ENCODE results near the gene PRRT2. TPM values are rescaled to one million over a fixed set of nuclear protein-coding genes. Genes with fewer than 3 reads are reported as not detected.

Gene PRRT2
- total RNA-seq, 3 donors from 2014 or later = 2.9 to 3.9 (median 3.5) TPM

DNA sequence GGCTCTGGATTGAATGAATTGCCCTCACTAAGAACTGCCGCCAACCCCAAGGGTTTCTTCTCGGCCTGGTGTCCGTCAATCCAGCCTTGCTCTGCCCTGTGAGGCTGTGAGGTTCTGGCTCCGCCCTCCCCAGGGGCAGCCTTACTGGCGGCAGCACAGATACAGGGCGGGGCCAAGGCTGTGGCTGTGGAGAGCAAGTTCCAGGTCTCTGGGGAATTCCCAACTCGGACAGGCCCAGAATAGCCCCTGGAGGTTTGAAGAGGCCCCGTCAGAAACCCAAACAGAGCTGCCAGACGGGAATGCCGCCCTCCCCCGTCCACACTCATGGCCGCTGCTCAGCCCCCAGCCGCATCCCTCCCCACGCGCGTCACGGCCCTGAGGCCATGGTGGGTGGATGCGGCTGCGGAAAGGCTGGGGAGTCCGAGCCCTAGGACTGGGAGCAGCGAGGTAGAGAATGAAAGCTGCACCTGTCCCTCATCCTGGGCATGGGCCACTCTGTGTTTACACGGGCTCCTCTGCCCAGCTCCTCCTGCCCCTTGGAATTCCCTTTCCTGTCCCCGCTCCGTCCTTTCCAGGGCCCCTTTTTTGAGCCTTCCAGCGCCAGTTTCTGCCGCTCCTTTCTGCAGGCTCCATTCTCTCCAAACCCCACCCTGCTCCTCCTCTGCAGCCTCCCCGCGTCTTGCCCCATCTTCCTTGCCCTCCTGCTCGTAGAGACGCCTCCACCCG lies 660 bp upstream of the PRRT2 start:
- peak overlapping the region; percentile 42 to 70 (median 59) for H3K4me3 ChIP-seq
- H3K36me3 ChIP-seq = no peaks in the 10 kb centered on the region
- DNase-seq (ENCODE audit: low spot score in 2 of 2) = peak; percentile 92 to 96
- no peaks in the 10 kb centered on the region for H3K27me3 ChIP-seq
- H3K9me3 ChIP-seq = no peaks in the 10 kb centered on the region
- H3K4me1 ChIP-seq = peaks cover 8 to 23% of the 10 kb centered on the region in 2 donors
- intact Hi-C loops (cut with DNase I; ENCODE audit: low total_unique reads) = no loop called here
- peak overlapping the region; percentile 89 to 99 for H3K27ac ChIP-seq
- TF ChIP-seq POLR2AphosphoS5 (IDR thresholded peaks at IDR 0.05) (peak in 1 of 3 donors; percentile 77), POLR2A (IDR thresholded peaks at IDR 0.05) (no peak)

DNA sequence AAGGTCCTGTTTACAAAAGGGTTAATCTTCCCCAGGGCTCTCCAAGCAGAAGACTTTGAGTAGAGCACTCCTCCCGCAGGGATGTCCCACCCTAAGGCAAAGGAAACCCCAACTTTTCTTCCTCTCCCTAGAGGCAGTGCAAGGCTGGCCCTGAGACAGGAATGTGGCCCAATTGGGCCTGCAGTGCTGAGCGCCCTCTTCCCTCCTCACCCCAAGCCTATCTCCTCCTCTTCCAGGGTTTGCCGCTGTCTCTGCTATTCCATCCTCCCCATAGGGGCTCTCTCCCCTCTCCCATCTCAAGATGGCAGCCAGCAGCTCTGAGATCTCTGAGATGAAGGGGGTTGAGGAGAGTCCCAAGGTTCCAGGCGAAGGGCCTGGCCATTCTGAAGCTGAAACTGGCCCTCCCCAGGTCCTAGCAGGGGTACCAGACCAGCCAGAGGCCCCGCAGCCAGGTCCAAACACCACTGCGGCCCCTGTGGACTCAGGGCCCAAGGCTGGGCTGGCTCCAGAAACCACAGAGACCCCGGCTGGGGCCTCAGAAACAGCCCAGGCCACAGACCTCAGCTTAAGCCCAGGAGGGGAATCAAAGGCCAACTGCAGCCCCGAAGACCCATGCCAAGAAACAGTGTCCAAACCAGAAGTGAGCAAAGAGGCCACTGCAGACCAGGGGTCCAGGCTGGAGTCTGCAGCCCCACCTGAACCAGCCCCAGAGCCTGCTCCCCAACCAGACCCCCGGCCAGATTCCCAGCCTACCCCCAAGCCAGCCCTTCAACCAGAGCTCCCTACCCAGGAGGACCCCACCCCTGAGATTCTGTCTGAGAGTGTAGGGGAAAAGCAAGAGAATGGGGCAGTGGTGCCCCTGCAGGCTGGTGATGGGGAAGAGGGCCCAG lies 1.0 kb downstream of the PRRT2 start:
- intact Hi-C loops (cut with DNase I; ENCODE audit: low total_unique reads) = no loop called here
- H3K36me3 ChIP-seq = no peaks in the 10 kb centered on the region
- no peaks in the 10 kb centered on the region for H3K9me3 ChIP-seq
- H3K4me1 ChIP-seq = peaks cover 8 to 22% of the 10 kb centered on the region in 2 donors
- no peaks in the 10 kb centered on the region for H3K27me3 ChIP-seq
- TF ChIP-seq POLR2A (IDR thresholded peaks at IDR 0.05) (no peak), POLR2AphosphoS5 (IDR thresholded peaks at IDR 0.05) (no peak)
- peak overlapping the region; percentile 89 to 99 for H3K27ac ChIP-seq
- H3K4me3 ChIP-seq = peak overlapping the region; percentile 42 to 70 (median 59)
- no peak for DNase-seq (ENCODE audit: low spot score in 2 of 2)

DNA sequence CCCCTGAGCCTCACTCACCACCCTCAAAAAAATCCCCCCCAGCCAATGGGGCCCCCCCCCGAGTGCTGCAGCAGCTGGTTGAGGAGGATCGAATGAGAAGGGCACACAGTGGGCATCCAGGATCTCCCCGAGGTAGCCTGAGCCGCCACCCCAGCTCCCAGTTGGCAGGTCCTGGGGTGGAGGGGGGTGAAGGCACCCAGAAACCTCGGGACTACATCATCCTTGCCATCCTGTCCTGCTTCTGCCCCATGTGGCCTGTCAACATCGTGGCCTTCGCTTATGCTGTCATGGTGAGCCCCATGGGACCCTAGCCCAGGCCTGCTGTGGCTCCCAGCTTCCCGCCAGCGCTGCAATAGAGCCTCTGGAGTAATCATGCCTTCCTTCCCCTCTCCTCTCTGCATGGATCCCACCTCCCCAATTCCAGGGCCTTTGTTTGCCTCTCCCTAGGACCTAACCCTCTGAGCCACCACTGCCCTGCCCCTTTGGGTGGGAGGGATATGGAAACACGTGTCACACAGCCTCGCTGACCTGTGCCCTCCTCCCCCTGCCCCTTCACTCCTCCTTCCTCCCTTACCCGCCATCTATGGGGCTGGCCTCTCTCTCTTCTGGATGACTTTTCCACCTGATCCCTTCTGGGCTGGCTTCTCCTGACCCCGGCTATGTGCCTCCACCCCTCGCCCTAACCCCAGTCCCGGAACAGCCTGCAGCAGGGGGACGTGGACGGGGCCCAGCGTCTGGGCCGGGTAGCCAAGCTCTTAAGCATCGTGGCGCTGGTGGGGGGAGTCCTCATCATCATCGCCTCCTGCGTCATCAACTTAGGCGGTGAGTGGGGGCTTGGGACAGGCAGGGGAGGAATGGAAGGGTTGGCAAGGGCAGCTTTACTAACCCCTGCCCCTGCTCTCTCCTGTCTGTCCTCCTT lies 1.9 kb downstream of the PRRT2 start:
- H3K4me1 ChIP-seq = peaks cover 3 to 13% of the 10 kb centered on the region in 2 donors
- intact Hi-C loops (cut with DNase I; ENCODE audit: low total_unique reads) = no loop called here
- H3K9me3 ChIP-seq = no peaks in the 10 kb centered on the region
- no peaks in the 10 kb centered on the region for H3K36me3 ChIP-seq
- no peak for TF ChIP-seq POLR2AphosphoS5 (IDR thresholded peaks at IDR 0.05)
- no peak for TF ChIP-seq POLR2A (IDR thresholded peaks at IDR 0.05)
- TF ChIP-seq, protein P1, sequence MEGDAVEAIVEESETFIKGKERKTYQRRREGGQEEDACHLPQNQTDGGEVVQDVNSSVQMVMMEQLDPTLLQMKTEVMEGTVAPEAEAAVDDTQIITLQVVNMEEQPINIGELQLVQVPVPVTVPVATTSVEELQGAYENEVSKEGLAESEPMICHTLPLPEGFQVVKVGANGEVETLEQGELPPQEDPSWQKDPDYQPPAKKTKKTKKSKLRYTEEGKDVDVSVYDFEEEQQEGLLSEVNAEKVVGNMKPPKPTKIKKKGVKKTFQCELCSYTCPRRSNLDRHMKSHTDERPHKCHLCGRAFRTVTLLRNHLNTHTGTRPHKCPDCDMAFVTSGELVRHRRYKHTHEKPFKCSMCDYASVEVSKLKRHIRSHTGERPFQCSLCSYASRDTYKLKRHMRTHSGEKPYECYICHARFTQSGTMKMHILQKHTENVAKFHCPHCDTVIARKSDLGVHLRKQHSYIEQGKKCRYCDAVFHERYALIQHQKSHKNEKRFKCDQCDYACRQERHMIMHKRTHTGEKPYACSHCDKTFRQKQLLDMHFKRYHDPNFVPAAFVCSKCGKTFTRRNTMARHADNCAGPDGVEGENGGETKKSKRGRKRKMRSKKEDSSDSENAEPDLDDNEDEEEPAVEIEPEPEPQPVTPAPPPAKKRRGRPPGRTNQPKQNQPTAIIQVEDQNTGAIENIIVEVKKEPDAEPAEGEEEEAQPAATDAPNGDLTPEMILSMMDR (IDR thresholded peaks at IDR 0.05) = no peak
- no peaks in the 10 kb centered on the region for H3K27me3 ChIP-seq
- no peak for DNase-seq (ENCODE audit: low spot score in 2 of 2)
- no peak overlapping the region for H3K4me3 ChIP-seq
- H3K27ac ChIP-seq = peak overlapping the region in 1 of 2 donors; percentile 99

DNA sequence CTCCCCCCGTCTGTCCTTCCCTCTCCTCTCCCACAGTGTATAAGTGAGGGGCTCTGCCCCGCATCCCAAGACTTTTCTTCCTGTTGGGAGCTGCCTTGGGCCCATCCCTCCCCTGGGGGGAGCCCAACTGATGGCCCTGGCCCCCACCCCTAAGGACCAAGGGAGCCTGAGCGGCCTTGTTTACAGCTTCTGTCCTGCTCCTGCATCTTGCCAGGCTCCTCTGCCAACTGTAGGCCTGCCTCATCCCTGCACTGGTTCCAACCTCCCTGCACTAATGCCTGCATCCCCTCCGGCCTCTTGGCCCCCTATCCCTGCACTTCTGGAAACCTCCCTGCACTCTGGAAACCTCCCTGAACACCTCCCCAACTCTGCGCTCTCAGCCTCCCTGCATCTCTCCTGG lies 2.6 kb downstream of the PRRT2 start:
- H3K27ac ChIP-seq = peak overlapping the region in 1 of 2 donors; percentile 83
- H3K36me3 ChIP-seq = no peaks in the 10 kb centered on the region
- H3K27me3 ChIP-seq = no peaks in the 10 kb centered on the region
- TF ChIP-seq, protein P1 (IDR thresholded peaks at IDR 0.05) = no peak
- TF ChIP-seq POLR2AphosphoS5 (IDR thresholded peaks at IDR 0.05) = no peak
- TF ChIP-seq POLR2A (IDR thresholded peaks at IDR 0.05) = no peak
- H3K9me3 ChIP-seq = no peaks in the 10 kb centered on the region
- intact Hi-C loops (cut with DNase I; ENCODE audit: low total_unique reads) = no loop called here
- H3K4me3 ChIP-seq = no peak overlapping the region
- no peak for DNase-seq (ENCODE audit: low spot score in 2 of 2)
- H3K4me1 ChIP-seq = peaks cover 3 to 9% of the 10 kb centered on the region in 2 donors

DNA sequence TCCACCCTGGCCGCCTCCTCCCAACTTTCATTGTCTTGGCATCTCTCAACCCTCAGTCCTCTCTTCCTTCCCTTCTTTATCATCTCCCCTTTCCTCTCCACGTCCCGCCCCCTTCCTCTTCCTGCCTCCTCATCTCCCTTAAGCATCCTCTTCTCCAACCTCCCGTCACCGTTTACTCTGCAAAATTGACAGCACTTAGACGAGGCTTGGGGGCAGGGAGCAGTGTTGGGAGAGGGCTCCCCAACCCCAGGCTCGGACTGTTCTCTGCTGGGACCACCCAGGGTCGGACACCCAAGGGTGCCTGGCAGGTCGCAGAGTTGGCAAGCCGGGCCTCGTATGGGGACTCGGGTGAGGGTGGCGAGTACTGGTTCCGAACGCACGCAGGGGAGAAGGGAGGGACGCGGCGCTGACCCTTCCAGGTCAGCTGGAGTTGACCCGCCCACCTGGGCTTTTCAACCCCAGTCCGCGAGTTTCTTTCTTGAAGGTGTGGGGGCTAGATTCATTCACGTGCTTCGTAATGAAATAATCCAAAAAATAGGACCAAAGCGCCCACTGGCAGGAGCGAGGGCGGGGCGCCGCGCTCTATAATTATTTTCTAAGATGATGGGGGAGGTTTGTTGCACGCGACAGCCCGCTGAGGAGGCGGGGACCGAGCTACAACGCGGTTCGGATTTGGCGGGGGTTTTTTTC lies 3.2 kb downstream of the PRRT2 start:
- Histone ChIP-seq H3K27me3 (no peaks in the 10 kb centered on the region), H3K9me3 (no peaks in the 10 kb centered on the region), H3K36me3 (no peaks in the 10 kb centered on the region), H3K27ac (peak overlapping the region; percentile 26 to 83), H3K4me1 (peaks cover 3 to 13% of the 10 kb centered on the region in 2 donors), H3K4me3 (peak overlapping the region; percentile 64 to 84 (median 81))
- no peak for TF ChIP-seq POLR2AphosphoS5 (IDR thresholded peaks at IDR 0.05)
- TF ChIP-seq, protein P1 (IDR thresholded peaks at IDR 0.05) = no peak
- TF ChIP-seq POLR2A (IDR thresholded peaks at IDR 0.05) = no peak
- DNase-seq (ENCODE audit: low spot score in 2 of 2) = no peak
- intact Hi-C loops (cut with DNase I; ENCODE audit: low total_unique reads) = no loop called here

Data from breast epithelium (tissue), 4 donors.